Activated naive CD4-positive, alpha-beta T cell treated with anti-CD3 and anti-CD28 coated beads, Interleukin-2, amount 50 U/mL, for 72 hours (primary cell): ENCODE measurements around the gene SLC12A9. TPM values are rescaled to one million over a fixed set of nuclear protein-coding genes. Genes with fewer than 3 reads are reported as not detected.

ENCODE experiments used
- ATAC-seq, 2 donors: fragments of 150-1000 bp; cut with Tn5 transposase; 2 replicates each; pipeline ENCODE4 v1.10.0; 2021; ENCODE audit warnings: mild to moderate bottlenecking in 2 of 2, moderate library complexity in 2 of 2
- DNase-seq, 2 donors: peaks; one replicate each; pipeline ENCODE4 v3.0.0; 2021 to 2022; ENCODE audit warnings: low spot score in 2 of 2
- H3K27ac Mint-ChIP-seq, 2 donors: one replicate each; pipeline ENCODE4 v1.8.0; 2022; ENCODE audit warnings: mild to moderate bottlenecking in 2 of 2, mixed read lengths in 2 of 2
- H3K36me3 Mint-ChIP-seq, 2 donors: one replicate each; pipeline ENCODE4 v1.8.0; 2022; ENCODE audit warnings: mixed read lengths in 2 of 2
- H3K9me3 Mint-ChIP-seq, 2 donors: one replicate each; pipeline ENCODE4 v1.8.0; 2022; ENCODE audit warnings: mixed read lengths in 2 of 2
- total RNA-seq, 2 donors: library from RNA; stranded (reverse); gene quantifications; one replicate each; pipeline ENCODE4 v1.2.3, GENCODE V29; 2022

The SLC12A9 gene
- total RNA-seq, 2 donors from 2014 or later, result 16.7 to 27.7 TPM

DNA sequence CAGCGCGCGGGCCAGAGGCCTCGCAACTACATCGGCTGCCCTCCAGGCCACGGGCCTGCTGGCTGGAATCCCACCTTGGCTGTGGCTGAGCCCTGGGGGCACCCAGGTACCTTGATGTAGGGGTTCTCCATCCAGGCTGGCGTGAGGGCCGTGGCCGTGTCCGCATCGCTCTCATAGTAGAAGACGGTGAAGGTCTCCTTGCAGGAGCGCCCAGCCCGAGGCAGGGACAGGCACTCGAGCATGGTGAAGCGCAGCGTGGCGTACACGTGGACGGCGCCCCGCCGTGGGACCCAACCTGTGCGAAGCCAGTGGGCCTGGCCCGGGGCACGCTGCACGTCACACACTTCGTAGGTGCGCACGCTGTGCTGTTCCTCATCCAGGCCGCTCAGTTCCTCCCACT is 29.0 kb upstream of the SLC12A9 start:
- peaks cover 4 to 12% of the 10 kb centered on the region in 2 donors for H3K36me3 Mint-ChIP-seq
- ATAC-seq, result no peak
- no peak for DNase-seq
- H3K27ac Mint-ChIP-seq, result no peak overlapping the region
- no peaks in the 10 kb centered on the region for H3K9me3 Mint-ChIP-seq

DNA sequence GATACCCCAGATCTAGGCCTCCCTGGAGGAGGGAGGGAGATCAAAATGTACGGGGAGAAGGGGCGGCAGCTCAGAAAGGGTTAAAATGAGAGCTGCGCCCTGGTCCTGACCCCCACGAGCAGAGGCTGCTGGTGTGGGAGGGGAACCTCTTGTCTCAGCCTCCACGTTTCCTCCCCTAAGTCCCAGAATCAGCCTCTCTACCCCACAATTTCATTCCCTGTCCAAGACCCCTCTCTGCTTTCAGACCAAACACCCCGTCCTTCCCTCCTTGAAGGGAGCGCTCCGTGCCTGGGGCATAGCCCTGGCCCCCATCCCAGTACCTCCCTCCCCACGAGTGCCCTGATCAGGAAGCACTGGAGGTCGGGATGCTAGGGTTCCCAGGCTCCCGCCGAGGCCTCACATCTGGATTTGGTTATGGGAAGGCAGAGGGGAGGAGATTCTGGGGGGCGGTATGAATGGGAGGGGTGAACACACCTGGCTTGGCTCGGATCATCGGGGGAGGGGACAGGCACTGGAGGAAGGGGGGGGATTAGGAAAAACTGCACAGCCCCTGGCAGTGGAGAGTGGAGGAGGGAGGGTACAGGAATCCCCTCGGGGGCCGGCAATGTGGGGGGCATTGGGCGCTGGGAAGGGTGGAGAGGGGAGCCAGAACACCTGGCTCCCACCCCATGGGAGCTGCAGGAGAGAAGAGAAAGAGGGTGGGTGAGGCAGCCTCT is 27.9 kb upstream of the SLC12A9 start:
- H3K27ac Mint-ChIP-seq, result no peak overlapping the region
- no peaks in the 10 kb centered on the region for H3K9me3 Mint-ChIP-seq
- ATAC-seq (no peak), DNase-seq (no peak)
- peaks cover 4 to 12% of the 10 kb centered on the region in 2 donors for H3K36me3 Mint-ChIP-seq

DNA sequence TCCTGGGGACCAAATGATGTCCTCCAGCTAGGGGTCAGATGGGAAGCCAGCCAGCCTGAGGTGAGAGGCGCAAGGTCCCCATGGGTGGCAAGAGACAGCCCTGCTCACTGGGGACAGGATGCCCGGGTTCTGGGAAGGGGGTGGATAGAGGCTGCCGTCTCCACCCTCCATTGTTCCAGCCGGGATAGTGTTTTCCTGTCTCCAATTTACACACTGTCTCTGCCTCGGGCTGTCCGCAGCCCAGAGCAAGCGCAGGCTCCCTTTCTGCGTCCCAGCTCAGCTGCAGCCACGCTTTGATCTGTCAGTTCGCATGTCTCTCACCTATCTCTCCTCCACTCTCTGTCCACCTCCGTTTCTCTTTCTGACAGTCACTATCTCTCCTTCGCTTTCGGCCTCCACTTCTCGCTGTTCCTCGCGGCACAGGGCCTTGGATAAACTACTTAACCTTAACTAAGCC is 27.3 kb upstream of the SLC12A9 start:
- H3K9me3 Mint-ChIP-seq, result no peaks in the 10 kb centered on the region
- DNase-seq, result no peak
- H3K36me3 Mint-ChIP-seq, result peaks cover 4 to 12% of the 10 kb centered on the region in 2 donors
- no peak for ATAC-seq
- no peak overlapping the region for H3K27ac Mint-ChIP-seq

DNA sequence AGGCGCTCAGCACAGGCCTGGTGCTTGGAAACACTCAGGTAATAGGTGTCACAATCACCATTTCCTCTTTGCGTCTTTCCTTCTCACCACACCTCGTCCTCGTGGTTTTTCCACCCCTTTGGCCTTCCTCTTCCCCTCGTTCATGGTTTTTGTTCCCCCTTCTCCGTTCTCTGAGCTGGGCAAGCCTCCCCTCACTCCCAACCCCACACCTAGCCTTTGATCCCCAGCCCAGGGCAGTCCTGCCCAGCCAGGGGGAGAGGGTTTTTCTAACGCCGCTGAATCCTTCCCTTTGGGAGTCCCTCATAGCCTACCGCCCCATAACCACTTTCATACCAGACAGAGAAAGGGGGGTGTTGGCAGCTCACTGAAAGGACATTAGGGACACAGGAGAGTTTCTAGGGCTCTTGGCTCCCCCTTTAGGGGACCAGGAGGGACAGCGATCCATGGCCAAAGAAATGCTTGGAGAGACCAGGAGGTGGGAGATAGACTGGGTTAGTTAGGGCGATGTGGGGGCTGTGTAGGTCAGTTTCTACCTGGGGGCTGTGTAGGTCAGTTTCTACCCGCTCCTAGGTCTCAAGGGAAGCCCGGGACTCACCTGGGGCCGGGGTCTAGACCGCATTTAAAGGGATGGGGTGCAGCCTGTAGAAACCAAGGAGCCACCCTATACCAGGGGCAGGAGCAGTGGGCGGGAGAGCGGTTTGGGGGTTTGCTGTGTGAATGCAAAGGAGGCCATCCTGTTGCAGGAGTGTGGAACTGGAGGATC is 26.6 kb upstream of the SLC12A9 start:
- peaks cover 4 to 12% of the 10 kb centered on the region in 2 donors for H3K36me3 Mint-ChIP-seq
- no peak for DNase-seq
- no peaks in the 10 kb centered on the region for H3K9me3 Mint-ChIP-seq
- no peak overlapping the region for H3K27ac Mint-ChIP-seq
- ATAC-seq, result no peak

DNA sequence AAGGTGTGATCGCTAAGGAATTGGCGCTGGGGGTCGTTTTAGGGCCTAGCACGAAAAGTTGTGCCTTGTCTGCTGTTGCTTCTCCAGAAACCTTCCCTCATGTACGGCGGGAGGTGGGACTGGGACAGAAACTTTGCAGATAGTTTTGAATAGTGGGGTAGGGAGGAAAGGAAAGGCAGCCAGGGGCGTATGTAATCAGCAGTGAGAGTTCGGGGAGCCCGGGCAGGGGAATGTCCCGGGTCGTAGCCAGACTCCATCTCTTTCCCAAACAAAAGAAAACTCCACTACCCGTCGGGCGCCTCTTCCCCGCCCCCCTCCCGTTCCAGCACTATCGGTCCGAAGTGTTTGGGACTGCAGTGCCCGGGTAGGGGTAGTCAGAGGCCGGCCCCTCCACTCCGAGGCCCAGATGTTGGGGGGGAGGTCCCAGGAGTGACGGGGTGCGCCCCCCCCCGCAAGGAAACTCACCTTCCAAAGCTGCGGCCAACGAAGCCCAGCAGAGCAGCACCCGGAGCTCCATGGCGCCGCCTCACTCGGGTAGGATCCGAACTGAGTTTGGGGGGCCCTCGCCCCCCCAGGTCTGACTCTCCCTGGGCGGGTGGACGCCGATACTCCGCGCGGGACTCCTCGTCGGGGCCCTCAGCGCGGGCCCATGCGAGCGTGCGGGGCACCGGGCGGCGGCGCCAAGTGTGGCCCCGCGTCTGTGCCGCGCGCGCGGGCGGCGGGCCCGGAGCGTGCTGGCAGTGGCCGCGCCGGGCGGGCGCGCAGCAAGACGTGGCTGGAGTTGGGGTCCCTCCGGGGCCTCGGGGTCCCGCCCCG is 25.8 kb upstream of the SLC12A9 start:
- Mint-ChIP-seq H3K9me3 (no peaks in the 10 kb centered on the region), H3K36me3 (peaks cover 4 to 12% of the 10 kb centered on the region in 2 donors), H3K27ac (no peak overlapping the region)
- DNase-seq (no peak), ATAC-seq (peak in 1 of 2 donors; percentile 67)

DNA sequence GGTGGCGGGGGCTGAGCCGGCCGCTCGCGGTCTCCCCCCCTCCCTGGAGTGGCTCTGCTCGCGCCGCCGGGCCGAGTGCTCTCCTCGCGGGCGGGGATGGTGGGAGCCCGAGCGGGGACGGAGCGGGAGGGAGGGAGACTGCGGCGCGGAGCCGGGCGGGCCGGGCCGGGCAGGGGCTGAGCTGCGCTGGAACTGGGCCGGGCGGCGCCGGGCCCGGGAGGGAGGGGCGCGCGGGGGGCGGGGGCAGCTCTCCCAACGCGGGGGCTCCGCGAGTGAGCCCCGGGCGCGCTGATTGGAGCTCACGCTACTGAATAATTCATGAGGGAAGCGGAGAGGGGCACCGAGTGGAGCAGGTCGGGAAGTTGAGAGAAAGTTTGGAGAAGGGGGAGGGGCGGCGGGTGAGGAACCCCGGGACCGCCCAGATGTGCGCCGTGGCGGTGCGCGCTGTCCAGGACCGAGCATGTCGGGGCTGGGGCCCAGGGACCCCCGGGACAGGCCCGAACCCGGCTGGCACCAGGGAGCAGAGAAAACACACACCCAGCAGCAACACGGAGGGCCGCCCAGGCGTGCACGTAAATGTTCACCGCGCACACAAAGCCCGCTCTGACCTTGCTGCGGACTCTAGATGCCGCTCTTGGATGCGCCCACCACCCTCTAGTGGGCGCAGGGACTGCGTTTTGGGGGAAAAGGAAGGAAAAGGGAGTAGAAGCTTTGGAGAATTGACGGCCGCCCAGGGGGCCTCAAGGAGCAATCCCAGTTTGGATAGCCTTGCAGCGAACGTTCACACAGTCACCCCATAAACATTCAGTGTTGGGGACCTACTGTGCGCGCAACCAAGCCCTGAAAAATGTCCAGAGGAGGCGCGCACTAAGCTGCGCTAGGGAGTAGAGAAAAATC is 24.9 kb upstream of the SLC12A9 start, which contains the start of gene EPHB4:
Gene EPHB4, minus strand, starts transcription at position 194 of the 897 bp plus-strand sequence. CDS start 493 bp downstream, outside the sequence.
- DNase-seq (no peak), ATAC-seq (peak in 1 of 2 donors; percentile 69)
- Mint-ChIP-seq H3K27ac (no peak within 1 kb of the TSS), H3K9me3 (no peaks in the 10 kb centered on the region), H3K36me3 (peaks cover 4 to 12% of the 10 kb centered on the region in 2 donors)

DNA sequence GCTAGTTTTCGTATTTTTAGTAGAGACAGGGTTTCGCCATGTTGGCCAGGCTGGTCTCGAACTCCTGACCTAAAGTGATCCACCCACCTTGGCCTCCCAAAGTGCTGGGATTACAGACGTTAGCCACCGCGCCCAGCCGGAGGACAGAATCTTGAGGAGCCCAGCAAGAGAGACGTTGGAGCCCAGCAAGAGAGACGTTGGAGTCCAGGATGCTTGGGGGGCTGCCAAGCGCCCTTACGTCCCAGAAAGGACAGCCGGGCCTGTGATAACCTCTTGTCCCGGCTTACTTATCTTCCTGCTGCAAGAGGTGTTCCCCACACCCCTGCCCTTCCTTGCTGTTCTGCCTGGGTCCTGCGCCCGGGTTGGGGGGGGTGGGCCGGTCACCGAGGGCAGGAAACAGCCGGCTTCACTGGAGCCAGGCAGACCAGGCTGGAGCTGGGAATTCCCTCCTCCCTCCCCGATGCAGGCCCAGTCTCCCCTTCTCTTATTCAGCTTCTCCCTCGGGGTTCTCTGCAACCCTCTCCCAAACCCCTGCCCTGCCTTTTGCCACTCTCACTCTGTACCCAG is 23.3 kb upstream of the SLC12A9 start:
- ATAC-seq (no peak), DNase-seq (no peak)
- Mint-ChIP-seq H3K27ac (no peak overlapping the region), H3K36me3 (peaks cover 4 to 12% of the 10 kb centered on the region in 2 donors), H3K9me3 (no peaks in the 10 kb centered on the region)

DNA sequence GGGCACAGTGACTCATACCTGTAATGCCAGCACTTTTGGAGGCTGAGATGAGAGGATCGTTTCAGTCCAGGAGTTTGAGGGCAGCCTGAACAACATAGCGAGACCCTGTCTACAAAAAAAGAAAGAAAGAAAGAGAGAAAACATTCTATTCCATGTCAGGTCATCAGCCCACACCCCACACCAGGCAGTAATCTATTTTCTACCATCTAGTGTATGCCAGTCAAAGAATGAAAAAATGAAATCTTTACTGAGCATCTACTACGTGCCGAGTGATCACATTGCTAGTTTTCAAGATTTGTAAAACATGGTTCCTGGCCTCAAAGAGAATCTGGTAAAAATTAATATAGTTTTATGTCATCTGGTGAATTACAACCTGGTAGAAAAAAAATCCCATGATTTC is 22.1 kb upstream of the SLC12A9 start:
- no peak for ATAC-seq

DNA sequence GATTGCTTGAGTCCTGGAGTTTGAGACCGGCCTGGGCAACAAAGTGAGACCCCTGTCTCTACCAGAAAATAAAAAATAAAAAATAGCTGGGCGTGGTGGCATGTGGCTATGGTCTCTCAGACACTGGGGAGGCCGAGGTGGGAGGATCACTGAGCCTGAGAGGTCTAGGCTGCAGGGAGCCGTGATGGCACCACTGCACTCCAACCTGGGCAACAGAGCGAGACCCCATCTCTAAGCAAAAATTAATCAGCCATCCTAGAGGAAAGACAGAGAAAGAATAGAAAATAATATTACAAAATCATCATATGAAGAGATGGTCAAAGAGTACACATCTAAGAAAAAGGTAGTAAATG is 20.3 kb upstream of the SLC12A9 start:
- Mint-ChIP-seq H3K9me3 (no peaks in the 10 kb centered on the region), H3K36me3 (peaks cover 4 to 6% of the 10 kb centered on the region in 2 donors), H3K27ac (no peak overlapping the region)
- DNase-seq (no peak), ATAC-seq (no peak)

More for the DNA sequence above, 22.1 kb upstream of the SLC12A9 start:
- H3K27ac Mint-ChIP-seq, result no peak overlapping the region
- no peak for DNase-seq
- peaks cover 4 to 12% of the 10 kb centered on the region in 2 donors for H3K36me3 Mint-ChIP-seq
- no peaks in the 10 kb centered on the region for H3K9me3 Mint-ChIP-seq

DNA sequence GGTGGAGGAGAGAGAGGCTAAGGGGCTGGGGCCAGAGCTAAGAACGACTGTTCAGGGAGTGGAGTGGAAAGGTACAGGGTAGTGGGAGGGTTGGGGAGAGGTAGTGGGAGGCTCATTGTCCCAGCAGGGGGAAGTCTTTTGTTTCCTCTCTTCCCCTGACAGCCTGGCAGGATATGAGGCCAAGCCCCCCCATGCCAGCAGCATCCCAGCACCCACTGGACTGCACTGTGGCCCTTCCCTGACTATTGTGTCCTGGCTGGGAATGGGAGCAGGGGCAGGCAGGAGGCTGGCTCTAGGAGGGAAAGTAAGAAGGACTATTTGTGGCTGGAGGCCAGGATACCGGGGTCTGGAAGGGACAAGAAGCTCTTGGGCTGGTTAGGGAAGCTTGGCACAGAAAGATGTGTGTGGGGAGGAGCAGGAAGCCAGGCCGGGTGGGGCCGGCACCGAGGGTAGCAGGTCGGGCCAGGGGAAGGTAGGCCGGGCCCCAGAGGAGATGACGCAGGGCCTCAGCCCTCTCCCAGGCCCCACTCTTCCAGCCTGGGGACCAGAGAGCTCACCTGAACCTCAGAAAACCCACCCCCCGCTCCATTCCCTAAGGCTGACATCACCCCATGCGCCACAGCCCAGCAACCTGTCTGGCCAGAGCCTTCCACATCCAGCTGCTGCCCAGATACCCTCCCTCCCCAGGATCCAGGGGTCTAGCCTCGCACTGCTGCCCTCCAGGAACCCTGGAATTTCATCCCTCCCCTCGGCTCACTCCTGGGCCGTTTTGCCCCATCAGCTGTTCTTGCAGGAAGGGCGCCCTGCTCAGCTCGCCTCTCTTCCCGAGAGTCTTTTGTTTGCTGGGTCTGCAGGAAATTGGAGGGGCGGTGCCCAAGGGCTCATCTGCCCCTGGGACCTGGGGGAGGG is 16.4 kb upstream of the SLC12A9 start:
- DNase-seq, result no peak
- Mint-ChIP-seq H3K36me3 (no peaks in the 10 kb centered on the region), H3K9me3 (no peaks in the 10 kb centered on the region), H3K27ac (no peak overlapping the region)
- no peak for ATAC-seq

DNA sequence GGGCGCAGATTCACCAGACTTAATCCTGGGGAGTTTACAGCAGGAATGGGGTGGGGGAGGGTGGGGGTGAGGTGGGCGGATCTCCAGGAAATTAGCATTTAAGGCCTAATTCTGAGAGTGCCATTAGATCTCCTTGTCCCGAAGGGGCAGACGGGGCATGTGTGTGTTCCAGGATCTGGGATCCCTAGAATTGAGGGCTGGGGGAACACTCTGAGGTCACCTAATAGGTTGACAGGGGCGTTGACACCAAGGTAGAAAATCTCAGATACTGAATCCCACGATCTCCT is 15.8 kb upstream of the SLC12A9 start:
- no peak overlapping the region for H3K27ac Mint-ChIP-seq
- DNase-seq (no peak), ATAC-seq (peak in 1 of 2 donors; percentile 7)
- H3K9me3 Mint-ChIP-seq, result no peaks in the 10 kb centered on the region
- no peaks in the 10 kb centered on the region for H3K36me3 Mint-ChIP-seq

DNA sequence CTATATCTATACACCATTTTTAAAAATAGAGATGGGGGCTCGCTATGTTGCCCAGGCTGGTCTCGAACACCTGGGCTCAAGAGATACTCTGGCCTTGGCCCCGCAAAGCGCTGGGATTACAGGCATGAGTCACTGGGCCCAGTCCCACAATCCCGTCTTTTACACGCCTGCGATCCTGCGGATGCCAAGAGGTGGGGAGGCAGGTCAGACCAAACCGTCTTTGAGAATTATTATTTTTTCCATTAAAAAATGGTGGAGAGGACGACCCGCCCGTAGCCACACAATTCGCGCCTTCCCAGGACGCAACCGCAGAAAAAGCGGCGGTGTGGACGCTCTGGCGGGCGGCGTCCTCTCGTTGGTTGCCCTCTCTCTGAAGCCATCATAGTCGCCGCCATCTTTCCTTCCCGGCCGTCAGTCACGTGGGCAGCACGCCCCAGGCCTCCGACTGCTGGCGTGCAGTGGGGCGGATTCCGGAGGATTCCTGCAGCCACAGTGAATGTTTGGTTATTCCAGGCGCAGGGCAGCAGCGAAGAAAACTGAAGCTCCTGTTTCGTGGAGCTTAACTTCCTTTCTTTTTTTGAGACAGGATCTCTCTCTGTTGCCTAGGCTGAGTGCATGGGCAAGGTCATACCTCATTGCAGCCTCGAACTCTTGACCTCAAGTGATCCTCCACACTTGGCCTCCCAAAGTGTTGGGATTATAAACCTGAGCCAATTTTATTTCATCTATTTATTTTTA is 15.2 kb upstream of the SLC12A9 start:
- H3K9me3 Mint-ChIP-seq, result no peaks in the 10 kb centered on the region
- H3K27ac Mint-ChIP-seq, result peak overlapping the region; percentile 50 to 74
- H3K36me3 Mint-ChIP-seq, result no peaks in the 10 kb centered on the region
- DNase-seq (peak; percentile 65 to 66), ATAC-seq (peak; percentile 83 to 94)

DNA sequence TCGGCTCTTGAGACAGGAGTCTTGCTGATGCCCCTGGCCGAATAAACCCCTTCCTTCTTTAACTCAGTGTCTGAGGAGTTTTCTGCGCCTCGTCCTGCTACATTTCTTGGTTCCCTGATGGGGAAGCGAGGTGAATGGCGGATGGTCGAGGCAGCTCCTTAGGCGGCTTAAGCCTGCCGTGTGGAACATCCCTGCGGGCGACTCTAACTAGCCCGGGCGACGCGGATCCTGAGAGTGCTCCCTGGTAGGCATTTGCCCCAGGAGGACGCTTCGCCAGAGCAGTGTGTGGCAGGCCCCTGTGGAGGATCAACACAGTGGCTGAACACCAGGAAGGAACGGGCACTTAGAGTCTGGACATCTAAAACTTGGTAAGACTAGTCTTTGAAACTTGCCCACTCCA is 13.2 kb upstream of the SLC12A9 start:
- Mint-ChIP-seq H3K36me3 (no peaks in the 10 kb centered on the region), H3K9me3 (no peaks in the 10 kb centered on the region), H3K27ac (no peak overlapping the region)
- no peak for DNase-seq
- no peak for ATAC-seq

DNA sequence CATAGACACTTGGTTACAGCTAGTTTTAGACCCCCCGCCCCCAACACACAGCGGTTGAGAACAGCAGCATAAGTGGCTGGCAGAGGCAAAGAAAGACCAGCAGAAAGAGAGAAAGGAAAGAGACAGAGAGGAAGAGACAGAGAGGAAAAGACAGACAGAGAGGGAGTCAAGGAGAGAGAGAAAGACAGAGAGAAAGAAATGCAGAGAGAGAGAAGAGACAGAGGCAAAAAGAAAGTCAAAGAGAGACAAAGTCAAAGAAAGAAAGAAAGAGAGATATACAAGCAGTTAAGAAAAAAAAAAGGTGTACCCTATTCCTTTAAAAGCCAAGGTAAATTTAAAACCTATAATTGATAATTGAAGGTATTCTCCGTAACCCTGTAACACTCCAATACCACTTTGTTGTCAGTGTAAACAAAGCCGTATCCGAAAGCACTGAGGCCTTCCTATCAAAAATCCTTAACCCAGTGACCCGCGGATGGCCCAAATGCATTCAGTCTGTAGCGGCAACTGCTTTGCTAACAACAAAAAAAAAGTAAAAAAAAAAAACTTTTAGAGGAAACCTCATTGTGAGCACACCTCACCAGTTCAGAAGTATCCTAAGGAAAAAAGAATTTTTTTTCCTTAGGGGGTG is 11.9 kb upstream of the SLC12A9 start:
- no peak for ATAC-seq
- DNase-seq, result no peak
- no peaks in the 10 kb centered on the region for H3K36me3 Mint-ChIP-seq
- H3K27ac Mint-ChIP-seq, result peak overlapping the region in 1 of 2 donors; percentile 23
- no peaks in the 10 kb centered on the region for H3K9me3 Mint-ChIP-seq
